HEK293 (cell line): ENCODE measurements around the gene RASGRF2.

Source experiments
- CTCF ChIA-PET: fragments of 350-600 bp; formaldehyde crosslinking; extraction: SDS; loops from one replicate; lab custom pipeline; 2021; ENCODE audit warnings: antibody characterized with exemption; lab: Yijun Ruan, JAX
- POLR2A ChIA-PET: fragments of 300-600 bp; formaldehyde crosslinking; extraction: SDS; loops from one replicate; lab custom pipeline; 2020; ENCODE audit warnings: antibody characterized with exemption, inconsistent platforms; lab: Yijun Ruan, JAX
- H3K27ac ChIP-seq: fragments of 200-500 bp; sonication (Bioruptor generic); 2 replicates; pipeline ENCODE4 v1.5.1; 2014; ENCODE audit warnings: low read depth, low read length, control low read depth, inconsistent platforms; ENCODE audit errors: extremely low read depth
- H3K36me3 ChIP-seq, 2 experiments: fragments of 200-500 bp in 1 of 2; sonication (Bioruptor generic) in 1 of 2; 1 replicate in 1 of 2; 2 replicates in 1 of 2; pipeline ENCODE4 v1.5.1; 2014 to 2017; ENCODE audit warnings: inconsistent platforms in 2 of 2, low read length in 2 of 2; ENCODE audit not compliant: control insufficient read depth in 2 of 2, insufficient read depth in 1 of 2
- H3K4me1 ChIP-seq: fragments of 200-500 bp; sonication (Bioruptor generic); 2 replicates; pipeline ENCODE4 v1.5.1; 2014; ENCODE audit warnings: mild to moderate bottlenecking, low read length, inconsistent platforms; ENCODE audit not compliant: control insufficient read depth, insufficient read depth
- H3K4me3 ChIP-seq: 2 replicates; pipeline ENCODE4 v1.5.1; 2011; ENCODE audit warnings: low read depth, mild to moderate bottlenecking, control low read depth, low read length, moderate library complexity
- H3K9me3 ChIP-seq: fragments of 200-500 bp; sonication (Bioruptor generic); 2 replicates; pipeline ENCODE4 v1.5.1; 2014; ENCODE audit warnings: low read depth, low read length, inconsistent platforms; ENCODE audit not compliant: control insufficient read depth, insufficient read depth
- GLIS1 ChIP-seq: fragments of 450-650 bp; formaldehyde crosslinking; IDR thresholded peaks from 2 replicates; pipeline ENCODE4 v1.5.1; 2016; ENCODE audit warnings: missing biosample characterization, missing genetic modification characterization
- GLIS2 ChIP-seq: fragments of 450-650 bp; formaldehyde crosslinking; IDR thresholded peaks from 2 replicates; pipeline ENCODE4 v1.5.1; 2016; ENCODE audit warnings: missing biosample characterization, missing genetic modification characterization
- HOXC10 ChIP-seq: sonication (generic); formaldehyde crosslinking; IDR thresholded peaks from 2 replicates; pipeline ENCODE4 v1.8.1; 2023; ENCODE audit warnings: mild to moderate bottlenecking, missing genetic modification reagents
- HOXD13 ChIP-seq: sonication (generic); formaldehyde crosslinking; IDR thresholded peaks from 2 replicates; pipeline ENCODE4 v1.8.0; 2022; ENCODE audit warnings: missing genetic modification reagents, borderline replicate concordance
- IKZF3 ChIP-seq: fragments of 450-650 bp; IDR thresholded peaks from 2 replicates; pipeline ENCODE4 v1.5.0; 2018; ENCODE audit warnings: missing biosample characterization, mild to moderate bottlenecking, missing genetic modification characterization, moderate library complexity
- OVOL3 ChIP-seq: fragments of 450-650 bp; formaldehyde crosslinking; IDR thresholded peaks from 2 replicates; pipeline ENCODE4 v1.5.1; 2016; ENCODE audit warnings: missing biosample characterization, missing genetic modification characterization
- SP3 ChIP-seq: fragments of 450-650 bp; formaldehyde crosslinking; IDR thresholded peaks from 2 replicates; pipeline ENCODE4 v1.5.1; 2016; ENCODE audit warnings: missing biosample characterization, missing genetic modification characterization
- SP7 ChIP-seq: fragments of 450-650 bp; formaldehyde crosslinking; IDR thresholded peaks from 2 replicates; pipeline ENCODE4 v1.5.1; 2016; ENCODE audit warnings: missing biosample characterization, missing genetic modification characterization
- TRIM28 ChIP-seq: IDR thresholded peaks from 2 replicates; pipeline ENCODE4 v1.6.1; 2011; ENCODE audit warnings: low read length, control low read depth, borderline replicate concordance
- WT1 ChIP-seq: fragments of 450-650 bp; formaldehyde crosslinking; IDR thresholded peaks from 2 replicates; pipeline ENCODE4 v1.5.1; 2016; ENCODE audit warnings: missing biosample characterization, missing genetic modification characterization
- ZBTB48 ChIP-seq: fragments of 450-650 bp; formaldehyde crosslinking; IDR thresholded peaks from 2 replicates; pipeline ENCODE4 v1.5.1; 2016; ENCODE audit warnings: missing biosample characterization, missing genetic modification characterization
- ZNF2 ChIP-seq: fragments of 450-650 bp; formaldehyde crosslinking; IDR thresholded peaks from 2 replicates; pipeline ENCODE4 v1.5.1; 2016; ENCODE audit warnings: missing biosample characterization, missing genetic modification characterization
- ZNF221 ChIP-seq: fragments of 450-650 bp; formaldehyde crosslinking; IDR thresholded peaks from 2 replicates; pipeline ENCODE4 v1.5.1; 2017; ENCODE audit warnings: missing biosample characterization, missing genetic modification characterization, borderline replicate concordance
- ZNF292 ChIP-seq: fragments of 450-650 bp; formaldehyde crosslinking; IDR thresholded peaks from 2 replicates; pipeline ENCODE4 v1.5.1; 2016; ENCODE audit warnings: low read depth, missing biosample characterization, missing genetic modification characterization, borderline replicate concordance
- ZNF324 ChIP-seq: fragments of 450-650 bp; formaldehyde crosslinking; IDR thresholded peaks from 2 replicates; pipeline ENCODE4 v1.5.1; 2016; ENCODE audit warnings: missing biosample characterization, missing genetic modification characterization
- ZNF354C ChIP-seq: fragments of 450-650 bp; formaldehyde crosslinking; IDR thresholded peaks from 2 replicates; pipeline ENCODE4 v1.5.1; 2016; ENCODE audit warnings: missing biosample characterization, missing genetic modification characterization, low read depth, borderline replicate concordance
- ZNF529 ChIP-seq: fragments of 450-650 bp; formaldehyde crosslinking; IDR thresholded peaks from 2 replicates; pipeline ENCODE4 v1.5.1; 2017; ENCODE audit warnings: missing genetic modification characterization, missing biosample characterization; ENCODE audit not compliant: insufficient replicate concordance
- ZNF596 ChIP-seq: fragments of 450-650 bp; IDR thresholded peaks from 2 replicates; pipeline ENCODE4 v1.5.0; 2018; ENCODE audit warnings: missing biosample characterization, mild to moderate bottlenecking, missing genetic modification characterization, moderate library complexity
- ZNF658 ChIP-seq: fragments of 450-650 bp; formaldehyde crosslinking; IDR thresholded peaks from 2 replicates; pipeline ENCODE4; 2016; ENCODE audit warnings: missing biosample characterization, missing genetic modification characterization
- ZNF701 ChIP-seq: fragments of 450-650 bp; formaldehyde crosslinking; IDR thresholded peaks from 2 replicates; pipeline ENCODE4 v1.5.1; 2016; ENCODE audit warnings: missing biosample characterization, missing genetic modification characterization
- ZSCAN30 ChIP-seq: fragments of 450-650 bp; IDR thresholded peaks from 2 replicates; pipeline ENCODE4 v1.5.1; 2018; ENCODE audit warnings: missing biosample characterization, mild to moderate bottlenecking, missing genetic modification characterization, moderate library complexity
- TF ChIP-seq, protein P1 (sequence below): fragments of 450-650 bp; formaldehyde crosslinking; IDR thresholded peaks from 2 replicates; pipeline ENCODE4 v1.5.1; 2016; ENCODE audit warnings: missing biosample characterization, missing genetic modification characterization
- TF ChIP-seq, protein P2 (sequence below): fragments of 450-650 bp; formaldehyde crosslinking; IDR thresholded peaks from 2 replicates; pipeline ENCODE4 v1.5.1; 2016; ENCODE audit warnings: missing biosample characterization, missing genetic modification characterization, borderline replicate concordance
- TF ChIP-seq, protein P3 (sequence below): fragments of 450-650 bp; formaldehyde crosslinking; IDR thresholded peaks from 2 replicates; pipeline ENCODE4 v1.5.1; 2016; ENCODE audit warnings: missing biosample characterization, missing genetic modification characterization
- TF ChIP-seq, protein P4 (sequence below): fragments of 450-650 bp; formaldehyde crosslinking; IDR thresholded peaks from 2 replicates; pipeline ENCODE4 v1.5.1; 2016; ENCODE audit warnings: missing biosample characterization, missing genetic modification characterization
- TF ChIP-seq, protein P5 (sequence below): fragments of 450-650 bp; formaldehyde crosslinking; IDR thresholded peaks from 2 replicates; pipeline ENCODE4 v1.5.1; 2016; ENCODE audit warnings: missing biosample characterization, missing genetic modification characterization
- TF ChIP-seq, protein P6 (sequence below): fragments of 450-650 bp; formaldehyde crosslinking; IDR thresholded peaks from 2 replicates; pipeline ENCODE4 v1.5.1; 2016; ENCODE audit warnings: missing biosample characterization, missing genetic modification characterization

The RASGRF2 gene

DNA sequence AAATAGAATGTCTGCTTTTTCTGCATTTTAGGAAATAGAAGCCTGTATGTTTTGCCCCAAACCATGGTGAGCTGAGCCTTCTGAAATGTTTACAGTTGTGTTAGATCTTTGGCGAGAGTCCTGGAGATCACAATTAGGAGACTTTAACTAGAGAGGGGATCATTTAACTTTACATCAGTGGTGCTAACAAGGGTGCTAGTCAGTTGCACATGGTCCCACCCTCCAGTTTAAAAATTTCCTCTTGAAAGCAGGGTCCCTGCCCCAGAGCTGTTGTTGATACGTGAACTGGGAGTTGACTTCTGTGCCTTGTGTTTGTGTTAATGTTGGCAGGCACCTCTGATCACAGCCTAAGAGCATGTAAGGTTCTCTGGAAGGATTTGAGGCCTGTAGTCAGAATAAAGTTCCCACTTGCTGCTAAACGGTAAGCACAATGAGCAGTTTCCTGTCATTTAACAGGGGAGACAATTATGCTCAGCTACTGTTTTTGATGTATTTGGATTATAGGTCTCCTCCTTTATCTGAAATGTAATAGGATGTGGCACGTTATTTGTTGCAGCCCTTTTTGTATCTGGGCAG, 43.7 kb downstream of the RASGRF2 start (continued):
- TF ChIP-seq, protein P1, sequence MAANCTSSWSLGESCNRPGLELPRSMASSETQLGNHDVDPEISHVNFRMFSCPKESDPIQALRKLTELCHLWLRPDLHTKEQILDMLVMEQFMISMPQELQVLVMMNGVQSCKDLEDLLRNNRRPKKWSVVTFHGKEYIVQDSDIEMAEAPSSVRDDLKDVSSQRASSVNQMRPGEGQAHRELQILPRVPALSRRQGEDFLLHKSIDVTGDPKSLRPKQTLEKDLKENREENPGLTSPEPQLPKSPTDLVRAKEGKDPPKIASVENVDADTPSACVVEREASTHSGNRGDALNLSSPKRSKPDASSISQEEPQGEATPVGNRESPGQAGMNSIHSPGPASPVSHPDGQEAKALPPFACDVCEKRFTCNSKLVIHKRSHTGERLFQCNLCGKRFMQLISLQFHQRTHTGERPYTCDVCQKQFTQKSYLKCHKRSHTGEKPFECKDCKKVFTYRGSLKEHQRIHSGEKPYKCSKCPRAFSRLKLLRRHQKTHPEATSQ (tag by site-specific recombination), result no peak
- TF ChIP-seq IKZF3 (tag by site-specific recombination) (no peak), TRIM28 (no peak)
- TF ChIP-seq, protein P2, sequence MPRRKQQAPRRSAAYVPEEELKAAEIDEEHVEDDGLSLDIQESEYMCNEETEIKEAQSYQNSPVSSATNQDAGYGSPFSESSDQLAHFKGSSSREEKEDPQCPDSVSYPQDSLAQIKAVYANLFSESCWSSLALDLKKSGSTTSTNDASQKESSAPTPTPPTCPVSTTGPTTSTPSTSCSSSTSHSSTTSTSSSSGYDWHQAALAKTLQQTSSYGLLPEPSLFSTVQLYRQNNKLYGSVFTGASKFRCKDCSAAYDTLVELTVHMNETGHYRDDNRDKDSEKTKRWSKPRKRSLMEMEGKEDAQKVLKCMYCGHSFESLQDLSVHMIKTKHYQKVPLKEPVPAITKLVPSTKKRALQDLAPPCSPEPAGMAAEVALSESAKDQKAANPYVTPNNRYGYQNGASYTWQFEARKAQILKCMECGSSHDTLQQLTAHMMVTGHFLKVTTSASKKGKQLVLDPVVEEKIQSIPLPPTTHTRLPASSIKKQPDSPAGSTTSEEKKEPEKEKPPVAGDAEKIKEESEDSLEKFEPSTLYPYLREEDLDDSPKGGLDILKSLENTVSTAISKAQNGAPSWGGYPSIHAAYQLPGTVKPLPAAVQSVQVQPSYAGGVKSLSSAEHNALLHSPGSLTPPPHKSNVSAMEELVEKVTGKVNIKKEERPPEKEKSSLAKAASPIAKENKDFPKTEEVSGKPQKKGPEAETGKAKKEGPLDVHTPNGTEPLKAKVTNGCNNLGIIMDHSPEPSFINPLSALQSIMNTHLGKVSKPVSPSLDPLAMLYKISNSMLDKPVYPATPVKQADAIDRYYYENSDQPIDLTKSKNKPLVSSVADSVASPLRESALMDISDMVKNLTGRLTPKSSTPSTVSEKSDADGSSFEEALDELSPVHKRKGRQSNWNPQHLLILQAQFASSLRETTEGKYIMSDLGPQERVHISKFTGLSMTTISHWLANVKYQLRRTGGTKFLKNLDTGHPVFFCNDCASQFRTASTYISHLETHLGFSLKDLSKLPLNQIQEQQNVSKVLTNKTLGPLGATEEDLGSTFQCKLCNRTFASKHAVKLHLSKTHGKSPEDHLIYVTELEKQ (tag by site-specific recombination), result no peak

DNA sequence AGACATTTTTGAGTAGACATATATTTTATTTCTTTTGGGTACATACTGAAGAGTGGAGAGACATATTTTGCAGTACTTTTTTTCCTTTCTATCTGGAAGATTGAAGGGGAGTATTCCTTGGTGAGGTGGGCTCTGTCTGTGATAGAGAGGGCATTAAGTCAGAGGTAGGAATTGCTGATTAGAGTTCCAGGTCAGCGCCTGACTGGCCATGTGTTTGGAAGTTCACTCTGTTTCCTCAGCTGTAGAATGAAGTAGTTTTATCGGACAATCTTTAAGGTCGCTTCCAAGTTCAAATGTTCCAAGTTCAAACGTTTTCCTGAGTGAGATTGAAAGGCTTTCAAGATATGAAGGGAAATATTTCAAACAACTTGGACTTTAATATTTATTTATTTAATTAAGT, 45.5 kb downstream of the RASGRF2 start:
- POLR2A ChIA-PET, result no interaction called here

DNA sequence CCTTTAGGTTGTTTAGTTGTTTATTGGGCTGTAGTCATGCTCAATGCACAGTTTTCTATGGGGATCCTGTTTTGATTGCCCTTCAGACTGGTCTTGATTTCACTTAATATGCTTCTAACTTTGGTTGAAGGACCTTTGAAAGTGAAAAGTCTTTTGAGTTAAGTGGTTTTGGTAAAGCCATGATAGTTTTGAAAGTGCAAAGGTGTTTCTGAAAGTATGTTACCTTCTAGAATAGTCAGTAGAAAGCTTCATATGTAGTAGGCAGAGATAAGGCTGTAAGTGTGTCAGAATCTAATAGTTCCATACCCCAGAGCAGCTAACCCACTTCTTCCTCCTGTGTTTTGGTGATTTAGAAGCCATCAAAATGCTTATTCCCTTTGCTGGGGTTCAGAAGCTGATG, 46.1 kb downstream of the RASGRF2 start:
- H3K36me3 ChIP-seq, result no peaks in the 10 kb centered on the region
- ChIA-PET POLR2A (no interaction called here), CTCF (no interaction called here)
- H3K4me1 ChIP-seq, result no peaks in the 10 kb centered on the region
- H3K4me3 ChIP-seq, result no peak overlapping the region
- no peak overlapping the region for H3K27ac ChIP-seq
- H3K9me3 ChIP-seq, result no peaks in the 10 kb centered on the region
- no peak for TF ChIP-seq ZBTB48
- no peak for TF ChIP-seq ZNF324 (tag by site-specific recombination)
- TF ChIP-seq ZNF701 (tag by site-specific recombination), result no peak
- TF ChIP-seq, protein P3, sequence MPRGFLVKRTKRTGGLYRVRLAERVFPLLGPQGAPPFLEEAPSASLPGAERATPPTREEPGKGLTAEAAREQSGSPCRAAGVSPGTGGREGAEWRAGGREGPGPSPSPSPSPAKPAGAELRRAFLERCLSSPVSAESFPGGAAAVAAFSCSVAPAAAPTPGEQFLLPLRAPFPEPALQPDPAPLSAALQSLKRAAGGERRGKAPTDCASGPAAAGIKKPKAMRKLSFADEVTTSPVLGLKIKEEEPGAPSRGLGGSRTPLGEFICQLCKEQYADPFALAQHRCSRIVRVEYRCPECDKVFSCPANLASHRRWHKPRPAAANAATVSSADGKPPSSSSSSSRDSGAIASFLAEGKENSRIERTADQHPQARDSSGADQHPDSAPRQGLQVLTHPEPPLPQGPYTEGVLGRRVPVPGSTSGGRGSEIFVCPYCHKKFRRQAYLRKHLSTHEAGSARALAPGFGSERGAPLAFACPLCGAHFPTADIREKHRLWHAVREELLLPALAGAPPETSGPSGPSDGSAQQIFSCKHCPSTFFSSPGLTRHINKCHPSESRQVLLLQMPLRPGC (tag by site-specific recombination), result no peak
- TF ChIP-seq, protein P4, sequence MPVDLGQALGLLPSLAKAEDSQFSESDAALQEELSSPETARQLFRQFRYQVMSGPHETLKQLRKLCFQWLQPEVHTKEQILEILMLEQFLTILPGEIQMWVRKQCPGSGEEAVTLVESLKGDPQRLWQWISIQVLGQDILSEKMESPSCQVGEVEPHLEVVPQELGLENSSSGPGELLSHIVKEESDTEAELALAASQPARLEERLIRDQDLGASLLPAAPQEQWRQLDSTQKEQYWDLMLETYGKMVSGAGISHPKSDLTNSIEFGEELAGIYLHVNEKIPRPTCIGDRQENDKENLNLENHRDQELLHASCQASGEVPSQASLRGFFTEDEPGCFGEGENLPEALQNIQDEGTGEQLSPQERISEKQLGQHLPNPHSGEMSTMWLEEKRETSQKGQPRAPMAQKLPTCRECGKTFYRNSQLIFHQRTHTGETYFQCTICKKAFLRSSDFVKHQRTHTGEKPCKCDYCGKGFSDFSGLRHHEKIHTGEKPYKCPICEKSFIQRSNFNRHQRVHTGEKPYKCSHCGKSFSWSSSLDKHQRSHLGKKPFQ (tag by site-specific recombination), result no peak
- no peak for TF ChIP-seq ZNF221 (tag by site-specific recombination)
- TF ChIP-seq IKZF3 (tag by site-specific recombination), result no peak
- no peak for TF ChIP-seq ZSCAN30 (tag by site-specific recombination)
- no peak for TF ChIP-seq ZNF2 (tag by site-specific recombination)

More for the DNA sequence above, 45.5 kb downstream of the RASGRF2 start:
- no peak for TF ChIP-seq SP7 (tag by site-specific recombination)
- no peak for TF ChIP-seq ZNF596 (tag by site-specific recombination)
- TF ChIP-seq GLIS2 (tag by site-specific recombination), result no peak
- TF ChIP-seq TRIM28, result no peak
- TF ChIP-seq IKZF3 (tag by site-specific recombination), result no peak
- no peak for TF ChIP-seq WT1 (tag by site-specific recombination)
- TF ChIP-seq ZNF292 (tag by site-specific recombination), result no peak
- TF ChIP-seq, protein P5, sequence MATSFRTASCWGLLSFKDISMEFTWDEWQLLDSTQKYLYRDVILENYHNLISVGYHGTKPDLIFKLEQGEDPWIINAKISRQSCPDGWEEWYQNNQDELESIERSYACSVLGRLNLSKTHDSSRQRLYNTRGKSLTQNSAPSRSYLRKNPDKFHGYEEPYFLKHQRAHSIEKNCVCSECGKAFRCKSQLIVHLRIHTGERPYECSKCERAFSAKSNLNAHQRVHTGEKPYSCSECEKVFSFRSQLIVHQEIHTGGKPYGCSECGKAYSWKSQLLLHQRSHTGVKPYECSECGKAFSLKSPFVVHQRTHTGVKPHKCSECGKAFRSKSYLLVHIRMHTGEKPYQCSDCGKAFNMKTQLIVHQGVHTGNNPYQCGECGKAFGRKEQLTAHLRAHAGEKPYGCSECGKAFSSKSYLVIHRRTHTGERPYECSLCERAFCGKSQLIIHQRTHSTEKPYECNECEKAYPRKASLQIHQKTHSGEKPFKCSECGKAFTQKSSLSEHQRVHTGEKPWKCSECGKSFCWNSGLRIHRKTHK (tag by site-specific recombination), result no peak
- TF ChIP-seq GLIS1 (tag by site-specific recombination), result no peak
- no peak for TF ChIP-seq SP3 (tag by site-specific recombination)
- no peak for TF ChIP-seq ZNF529 (tag by site-specific recombination)
- TF ChIP-seq, protein P6, sequence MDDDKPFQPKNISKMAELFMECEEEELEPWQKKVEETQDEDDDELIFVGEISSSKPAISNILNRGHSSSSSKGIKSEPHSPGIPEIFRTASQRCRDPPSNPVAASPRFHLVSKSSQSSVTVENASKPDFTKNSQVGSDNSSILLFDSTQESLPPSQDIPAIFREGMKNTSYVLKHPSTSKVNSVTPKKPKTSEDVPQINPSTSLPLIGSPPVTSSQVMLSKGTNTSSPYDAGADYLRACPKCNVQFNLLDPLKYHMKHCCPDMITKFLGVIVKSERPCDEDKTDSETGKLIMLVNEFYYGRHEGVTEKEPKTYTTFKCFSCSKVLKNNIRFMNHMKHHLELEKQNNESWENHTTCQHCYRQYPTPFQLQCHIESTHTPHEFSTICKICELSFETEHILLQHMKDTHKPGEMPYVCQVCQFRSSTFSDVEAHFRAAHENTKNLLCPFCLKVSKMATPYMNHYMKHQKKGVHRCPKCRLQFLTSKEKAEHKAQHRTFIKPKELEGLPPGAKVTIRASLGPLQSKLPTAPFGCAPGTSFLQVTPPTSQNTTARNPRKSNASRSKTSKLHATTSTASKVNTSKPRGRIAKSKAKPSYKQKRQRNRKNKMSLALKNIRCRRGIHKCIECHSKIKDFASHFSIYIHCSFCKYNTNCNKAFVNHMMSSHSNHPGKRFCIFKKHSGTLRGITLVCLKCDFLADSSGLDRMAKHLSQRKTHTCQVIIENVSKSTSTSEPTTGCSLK (tag by site-specific recombination), result no peak
- no peak for TF ChIP-seq ZNF354C (tag by site-specific recombination)
- no peak for TF ChIP-seq ZNF658 (tag by site-specific recombination)
- no peak for TF ChIP-seq HOXD13 (CRISPR knock-in tag)
- no peak for TF ChIP-seq ZNF221 (tag by site-specific recombination)
- TF ChIP-seq OVOL3 (tag by site-specific recombination), result no peak
- no peak for TF ChIP-seq HOXC10 (CRISPR knock-in tag)
- H3K9me3 ChIP-seq, result no peaks in the 10 kb centered on the region
- H3K27ac ChIP-seq, result no peak overlapping the region
- H3K4me3 ChIP-seq, result no peak overlapping the region
- no peaks in the 10 kb centered on the region for H3K36me3 ChIP-seq
- H3K4me1 ChIP-seq, result no peaks in the 10 kb centered on the region
- CTCF ChIA-PET, result interaction anchor here (0.6 kb wide), 1 partner anchor 420 kb away, joined by 4 read pairs; no protein-coding TSS in a partner anchor
